Neural cell (in vitro differentiated cells): ENCODE results near the gene SLC25A45.

ENCODE experiments used
- CTCF ChIP-seq: fragments of 450-650 bp; IDR thresholded peaks from 2 replicates; pipeline ENCODE4 v1.5.1; 2014; ENCODE audit warnings: antibody characterized with exemption, mild to moderate bottlenecking, moderate library complexity; ENCODE audit not compliant: poor library complexity, severe bottlenecking
- EZH2 ChIP-seq: fragments of 200-600, 300-800 bp; shearing (Covaris generic), sonication (generic); IDR thresholded peaks from 2 replicates; pipeline ENCODE4 v1.6.1; 2014; ENCODE audit warnings: antibody characterized with exemption, low read length, borderline replicate concordance, mild to moderate bottlenecking; ENCODE audit not compliant: insufficient read depth, poor library complexity, severe bottlenecking
- POLR2AphosphoS5 ChIP-seq: IDR thresholded peaks from 2 replicates; pipeline ENCODE4 v1.6.1; 2012

- TF ChIP-seq CTCF, result no peak
- TF ChIP-seq EZH2, result no peak
- TF ChIP-seq POLR2AphosphoS5, result no peak
These were observed 1.3 kb upstream of the SLC25A45 start for GRCh38 chr11:65383778-65384177.
